Stromal cell of bone marrow (primary cell): ENCODE data around the gene MRPS26.
"Not testable (repeated sequence)": the region's sequence is repeated elsewhere in the genome, so short reads cannot be mapped to it uniquely, and the experiment has no call there.

ENCODE experiments used
- DNase-seq: peaks from one replicate; pipeline ENCODE4 v3.0.0-alpha.2; 2012; ENCODE audit warnings: low read depth

Gene MRPS26

GRCh38 chr20:3074812-3075211 is 29.0 kb downstream of the MRPS26 start:
- DNase-seq, result no peak

- not testable (repeated sequence) for DNase-seq
Observed at GRCh38 chr20:3075315-3075714, 29.5 kb downstream of the MRPS26 start.

GRCh38 chr20:3077618-3078134 is 31.8 kb downstream of the MRPS26 start:
- no peak for DNase-seq

GRCh38 chr20:3080939-3081388 is 35.1 kb downstream of the MRPS26 start:
- peak; percentile 75 for DNase-seq

DNA sequence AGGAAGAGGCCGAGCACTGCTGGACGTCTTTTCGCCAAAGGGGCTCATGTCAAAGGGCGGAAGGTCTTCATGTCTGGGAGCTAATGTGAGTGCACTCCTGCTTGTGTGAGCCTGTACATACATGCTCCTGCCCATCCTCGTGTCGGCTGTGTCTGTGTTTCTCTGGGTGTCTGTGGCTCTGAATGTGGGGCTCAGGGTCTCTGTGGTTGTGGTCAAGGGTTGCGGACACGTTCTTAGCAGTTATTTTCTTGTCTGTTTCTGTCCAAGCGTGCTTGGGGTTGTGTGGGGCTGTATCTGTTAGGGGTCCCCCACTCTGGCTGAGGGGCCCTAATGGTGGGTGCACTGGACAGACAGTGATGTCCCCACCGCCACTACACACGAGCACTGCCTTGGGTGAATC is 35.8 kb downstream of the MRPS26 start:
- DNase-seq, result no peak

- no peak for DNase-seq
Observed at GRCh38 chr20:3082306-3082951, 36.6 kb downstream of the MRPS26 start.

DNA sequence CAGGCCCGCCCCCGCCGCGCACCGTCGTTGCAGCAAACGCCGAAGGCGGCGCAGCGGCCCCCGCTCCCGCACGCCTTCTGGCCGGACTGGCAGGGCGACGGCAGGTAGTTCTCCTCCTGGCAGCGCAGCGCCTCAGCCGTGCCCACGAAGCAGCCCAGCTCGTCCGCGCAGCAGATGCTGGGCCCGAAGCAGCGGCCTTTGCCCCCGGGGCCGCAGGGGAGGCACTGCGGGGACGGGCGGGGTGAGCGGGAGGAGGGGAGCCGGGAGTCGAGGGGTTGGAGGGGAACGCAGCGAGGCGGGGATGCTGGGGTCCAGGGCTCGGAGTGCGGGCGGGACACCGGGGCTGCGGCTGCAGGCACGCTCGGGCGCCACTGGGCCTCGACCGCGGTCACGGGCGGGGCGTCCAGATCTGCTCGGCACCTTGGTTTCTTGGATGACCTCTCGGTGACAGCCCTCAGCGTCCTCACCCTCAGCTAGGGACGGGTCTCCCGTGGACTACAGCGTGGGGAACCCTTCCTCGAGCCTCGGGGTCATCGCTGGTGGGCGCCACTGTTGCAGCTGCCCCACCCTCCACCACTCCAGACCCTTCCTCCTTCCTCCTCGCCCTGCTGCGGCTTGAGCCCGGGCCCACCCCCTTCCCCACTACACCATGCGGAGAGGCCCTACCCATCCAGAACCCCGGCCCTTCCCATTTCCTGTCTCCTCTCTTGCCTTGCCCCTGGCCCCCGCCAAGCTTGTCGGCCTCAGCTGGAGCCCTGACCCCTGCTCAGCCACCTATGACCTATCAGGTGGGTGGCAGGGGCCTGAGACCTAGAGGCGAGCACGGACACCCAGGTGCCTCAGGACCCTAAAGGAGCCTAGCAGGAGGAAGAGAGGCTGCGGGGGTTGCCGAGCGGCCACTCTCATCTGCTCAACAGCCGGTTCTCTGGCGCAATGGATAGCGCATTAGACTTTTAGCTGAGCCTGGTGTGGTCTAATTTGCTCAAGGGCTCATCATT is 37.4 kb downstream of the MRPS26 start:
- DNase-seq, result no peak

- DNase-seq, result no peak
Observed at GRCh38 chr20:3084283-3084985, 38.6 kb downstream of the MRPS26 start, which contains the start of gene AVP. TSS of gene AVP (minus strand) at chr20:3084724. CDS start at chr20:3084674, 50 bp downstream.

DNA sequence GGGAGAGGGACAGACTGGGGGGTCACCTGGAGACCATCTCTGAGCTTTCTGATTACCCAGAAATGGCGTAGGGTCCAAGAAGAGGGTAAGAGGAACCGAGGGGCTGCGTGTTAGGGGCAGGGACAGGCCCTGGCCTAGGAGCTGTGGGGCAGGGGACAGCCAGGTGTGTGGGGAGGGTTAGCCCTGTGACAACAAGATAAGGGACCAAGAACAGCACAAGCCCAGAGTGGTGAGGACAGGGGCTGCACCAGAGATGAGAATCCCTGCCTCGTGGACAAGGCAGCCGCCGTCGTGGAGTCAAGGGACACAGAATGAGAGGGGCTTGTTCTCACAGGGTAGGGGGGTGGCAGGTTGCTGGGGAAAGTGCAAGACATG is 39.1 kb downstream of the MRPS26 start:
- no peak for DNase-seq

DNA sequence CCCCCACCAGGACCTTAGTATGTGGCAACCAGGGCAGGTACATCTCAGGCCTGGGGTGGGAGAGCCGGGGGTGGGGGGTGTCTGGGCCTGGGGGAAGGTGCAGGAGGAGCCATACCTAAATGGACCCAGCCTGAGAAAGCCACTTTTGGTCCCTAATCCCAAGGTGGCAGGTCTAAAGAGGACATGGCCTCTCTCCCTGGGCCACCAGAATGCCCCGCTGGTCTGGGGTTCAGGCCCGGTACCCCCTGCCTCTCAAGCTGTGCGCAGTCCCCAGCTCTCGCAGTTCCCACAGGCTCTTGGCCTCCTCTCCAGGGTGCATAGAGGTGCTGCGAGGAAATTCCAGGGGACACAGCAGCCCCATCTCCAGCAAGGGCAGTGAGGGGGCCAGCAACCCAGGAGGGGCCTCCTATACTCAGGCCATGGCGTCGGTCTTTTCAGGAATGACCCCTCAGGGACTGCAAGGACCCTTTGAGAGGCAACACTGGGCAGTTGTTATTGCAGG is 39.8 kb downstream of the MRPS26 start:
- no peak for DNase-seq

DNA sequence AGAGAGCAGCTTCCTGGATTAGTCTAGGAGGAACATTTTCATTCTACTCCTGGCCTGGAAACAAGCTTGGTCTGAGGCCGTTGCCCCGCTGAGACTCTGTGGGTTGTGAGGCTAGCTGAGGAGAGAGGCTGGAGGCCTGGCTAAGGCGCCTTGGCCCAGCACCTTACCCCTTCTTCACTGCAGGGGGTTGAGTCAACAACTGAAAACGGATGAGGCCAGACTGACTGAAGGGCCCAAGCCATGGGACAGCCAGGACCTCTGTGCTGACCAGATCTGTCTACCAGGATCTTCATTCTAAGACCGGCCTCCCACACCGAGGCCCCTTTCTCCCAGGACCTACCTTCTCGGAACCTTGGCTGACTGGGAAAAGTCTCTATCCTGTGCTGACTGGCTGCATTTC is 42.2 kb downstream of the MRPS26 start:
- DNase-seq, result no peak

- DNase-seq, result no peak
Observed at GRCh38 chr20:3090565-3090964, 44.7 kb downstream of the MRPS26 start.

DNA sequence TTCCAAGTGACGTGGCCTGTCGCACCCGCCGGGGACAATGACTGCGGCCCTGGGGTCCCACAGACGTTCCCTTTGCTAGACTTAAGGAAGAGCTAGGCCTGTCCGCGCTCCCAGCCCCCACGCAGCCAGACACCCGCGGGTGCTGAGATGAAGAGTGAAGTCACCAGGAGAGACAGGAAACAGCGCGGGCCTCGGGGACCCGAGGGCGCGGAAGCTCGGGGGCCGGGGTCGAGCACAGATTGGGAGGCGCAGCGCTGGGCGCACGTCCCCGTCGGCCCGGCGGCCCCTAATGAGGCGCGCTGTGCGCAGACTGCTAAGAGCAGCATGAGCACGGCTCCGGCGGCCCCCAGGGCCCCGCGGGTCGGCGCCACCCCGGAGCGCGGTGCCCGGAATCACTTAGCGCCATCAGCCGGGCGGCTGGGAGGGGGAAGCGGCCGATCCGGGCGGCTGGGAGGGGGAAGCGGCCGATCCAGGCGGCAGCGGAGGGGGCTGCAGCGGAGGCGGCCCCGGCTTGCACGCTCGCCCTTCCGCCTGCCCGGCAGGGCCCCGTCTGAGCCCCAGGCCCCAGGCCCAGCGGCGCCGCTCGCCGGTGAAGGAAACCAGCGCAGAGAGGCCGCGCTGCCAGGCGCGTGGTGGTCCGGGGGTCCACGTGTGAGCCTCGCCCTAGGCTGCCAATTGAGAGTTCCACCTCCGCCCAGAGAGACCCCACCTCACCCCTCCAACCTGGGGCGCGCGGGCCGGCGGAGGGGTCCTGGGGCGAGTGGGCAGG is 46.9 kb downstream of the MRPS26 start:
- no peak for DNase-seq

- DNase-seq, result no peak
Observed at GRCh38 chr20:3093861-3094361, 48.1 kb downstream of the MRPS26 start.

GRCh38 chr20:3094848-3095629 is 49.2 kb downstream of the MRPS26 start:
- no peak for DNase-seq
